Stimulated activated CD8-positive, alpha-beta memory T cell treated with anti-CD3 and anti-CD28 coated beads, Interleukin-4, amount 100 ng/mL, for 1 hour (primary cell): ENCODE results near the gene ADD3.

Experiments used
- DNase-seq, 2 donors: peaks; one replicate each; pipeline ENCODE4 v3.0.0-alpha.2; 2020; ENCODE audit warnings: low read depth in 2 of 2, low spot score in 1 of 2

The ADD3 gene

GRCh38 chr10:110174816-110175215 is 167.0 kb downstream of the ADD3 start:
- DNase-seq, result no peak

- DNase-seq, result no peak
These were observed 167.6 kb downstream of the ADD3 start for GRCh38 chr10:110175406-110175805.

GRCh38 chr10:110176141-110177030 is 168.6 kb downstream of the ADD3 start:
- no peak for DNase-seq

- no peak for DNase-seq
These were observed 171.4 kb downstream of the ADD3 start for GRCh38 chr10:110179220-110179619.

- DNase-seq, result no peak
These were observed 173.7 kb downstream of the ADD3 start for GRCh38 chr10:110181451-110181850.

GRCh38 chr10:110181911-110182310 is 174.1 kb downstream of the ADD3 start:
- DNase-seq, result no peak

- DNase-seq, result no peak
These were observed 176.6 kb downstream of the ADD3 start for GRCh38 chr10:110184398-110184797.
